ENCODE results near the gene PI16. TPM values are rescaled to one million over a fixed set of nuclear protein-coding genes. Genes with fewer than 3 reads are reported as not detected.
A peak's percentile ranks its signal among the peaks of the same experiment; 100 is the strongest.

Gene PI16
- polyA plus RNA-seq, 3 donors = 0.22 TPM; not detected in 2

GRCh38 chr6:36908747-36909146 is 45.8 kb upstream of the PI16 start:
- Histone ChIP-seq H3K4me2 (replicated peaks; ENCODE audit: extremely low read depth, low read length, poor library complexity, severe bottlenecking) (no peak overlapping the region), H3K4me3 (replicated peaks in 1 of 3; ENCODE audit: low read depth in 2 of 3, low read length in 3 of 3) (no peak overlapping the region), H4K20me1 (ENCODE audit: insufficient read depth, low read length) (peaks cover 26% of the 10 kb centered on the region), H3K4me1 (ENCODE audit: control insufficient read depth in 1 of 2, insufficient read depth in 2 of 2, low read length in 2 of 2) (peaks cover 5 to 9% of the 10 kb centered on the region in 2 donors), H3K9me3 (replicated peaks in 1 of 2; ENCODE audit: control insufficient read depth in 1 of 2, insufficient read depth in 1 of 2, low read length in 2 of 2) (no peaks in the 10 kb centered on the region), H3K36me3 (replicated peaks in 1 of 2; ENCODE audit: control insufficient read depth in 1 of 2, insufficient read depth in 2 of 2, low read length in 2 of 2) (peaks cover 51 to 87% of the 10 kb centered on the region in 2 donors), H3K27ac (ENCODE audit: low read depth in 1 of 2, low read length in 2 of 2) (no peak overlapping the region), H2AFZ (ENCODE audit: insufficient read depth, low read depth, low read length, poor library complexity, severe bottlenecking) (no peak overlapping the region), H3K27me3 (ENCODE audit: control insufficient read depth in 2 of 2, insufficient read depth in 2 of 2, low read length in 2 of 2) (no peaks in the 10 kb centered on the region), H3K79me2 (ENCODE audit: insufficient read depth, low read length) (no peaks in the 10 kb centered on the region), H3K9ac (ENCODE audit: insufficient read depth, low read length, poor library complexity, severe bottlenecking) (no peak overlapping the region)
- no peaks in the 10 kb centered on the region for H3K9me3 Mint-ChIP-seq
- H3K27me3 Mint-ChIP-seq (ENCODE audit: low read depth in 3 of 3) = peaks cover 0 to 1% (median 0%) of the 10 kb centered on the region in 3 donors
- DNase-seq = no peak
- H3K4me3 Mint-ChIP-seq = no peak overlapping the region
- H3K36me3 Mint-ChIP-seq = peaks cover 66 to 76% of the 10 kb centered on the region in 2 donors
- H3K4me1 Mint-ChIP-seq = peaks cover 14% of the 10 kb centered on the region
- no peak for TF ChIP-seq CTCF (IDR thresholded peaks at IDR 0.05)
- intact Hi-C loops (cut with micrococcal nuclease) = no loop called here
- H3K27ac Mint-ChIP-seq = no peak overlapping the region
- WGBS (ENCODE audit: insufficient coverage) = 100% methylated on average over 1 of the region's 2 CpGs

GRCh38 chr6:36912030-36912454 is 42.5 kb upstream of the PI16 start:
- peak in 2 of 3 donors; percentile 13 for DNase-seq
- no peak overlapping the region for H3K27ac ChIP-seq (ENCODE audit: low read depth in 1 of 2, low read length in 2 of 2)
- 0% methylated on average over 2 of the region's 4 CpGs for WGBS (ENCODE audit: insufficient coverage)
- intact Hi-C loops (cut with micrococcal nuclease) = no loop called here
- Mint-ChIP-seq H3K27me3 (ENCODE audit: low read depth in 3 of 3) (peaks cover 0 to 1% (median 0%) of the 10 kb centered on the region in 3 donors), H3K4me3 (no peak overlapping the region), H3K27ac (peak overlapping the region in 2 of 7 donors; percentile 34 to 80), H3K36me3 (peaks cover 73 to 77% of the 10 kb centered on the region in 2 donors), H3K9me3 (peaks cover 0 to 3% (median 0%) of the 10 kb centered on the region in 7 donors), H3K4me1 (peaks cover 16% of the 10 kb centered on the region)
- peaks cover 19% of the 10 kb centered on the region for H4K20me1 ChIP-seq (ENCODE audit: insufficient read depth, low read length)
- peaks cover 55 to 87% of the 10 kb centered on the region in 2 donors for H3K36me3 ChIP-seq (replicated peaks in 1 of 2; ENCODE audit: control insufficient read depth in 1 of 2, insufficient read depth in 2 of 2, low read length in 2 of 2)
- TF ChIP-seq CTCF (IDR thresholded peaks at IDR 0.05) = no peak
- H3K79me2 ChIP-seq (ENCODE audit: insufficient read depth, low read length) = no peaks in the 10 kb centered on the region
- no peaks in the 10 kb centered on the region for H3K27me3 ChIP-seq (ENCODE audit: control insufficient read depth in 2 of 2, insufficient read depth in 2 of 2, low read length in 2 of 2)
- H3K4me1 ChIP-seq (ENCODE audit: control insufficient read depth in 1 of 2, insufficient read depth in 2 of 2, low read length in 2 of 2) = peaks cover 5 to 21% of the 10 kb centered on the region in 2 donors
- H3K9ac ChIP-seq (ENCODE audit: insufficient read depth, low read length, poor library complexity, severe bottlenecking) = no peak overlapping the region
- H3K4me2 ChIP-seq (replicated peaks; ENCODE audit: extremely low read depth, low read length, poor library complexity, severe bottlenecking) = no peak overlapping the region
- no peaks in the 10 kb centered on the region for H3K9me3 ChIP-seq (replicated peaks in 1 of 2; ENCODE audit: control insufficient read depth in 1 of 2, insufficient read depth in 1 of 2, low read length in 2 of 2)
- H3K4me3 ChIP-seq (replicated peaks in 1 of 3; ENCODE audit: low read depth in 2 of 3, low read length in 3 of 3) = no peak overlapping the region
- no peak overlapping the region for H2AFZ ChIP-seq (ENCODE audit: insufficient read depth, low read depth, low read length, poor library complexity, severe bottlenecking)

Measured in CD14-positive monocyte (primary cell).